A549 (cell line): ENCODE measurements around the gene CRK. TPM values are rescaled to one million over a fixed set of nuclear protein-coding genes. Genes with fewer than 3 reads are reported as not detected.

Source experiments
- polyA plus RNA-seq, 4 experiments: library from polyadenylated mRNA; depleted of rRNA in 3 of 4; stranded (reverse); fragments of >200 nt; fragmentation: RNase III in 1 of 4; extraction: RNeasy Plus Mini Kit Qiagen cat#74134 plus additional on column Dnase treatment in 1 of 4; gene quantifications; 2 replicates in 3 of 4; 3 replicates in 1 of 4; pipeline ENCODE4 v1.2.3, GENCODE V29; 2011 to 2017

Gene CRK
- polyA plus RNA-seq, 2 of the 4 experiments (the other 2 are of a cell fraction), result 76.5 to 124 TPM

Other genes starting within 250 kb of the CRK start
- not detected in 2 replicates for gene BHLHA9, start 185.8 kb downstream of the CRK start, polyA plus RNA-seq (2011; rRNA removed)
- not detected in 3 replicates for gene BHLHA9, start 185.8 kb downstream of the CRK start, polyA plus RNA-seq (2017; fragmentation: RNase III; extraction: RNeasy Plus Mini Kit Qiagen cat#74134 plus additional on column Dnase treatment)
- gene TRARG1, start 176.6 kb downstream of the CRK start, polyA plus RNA-seq (2011; rRNA removed), result not detected in 2 replicates
- gene TRARG1, start 176.6 kb downstream of the CRK start, polyA plus RNA-seq (2017; fragmentation: RNase III; extraction: RNeasy Plus Mini Kit Qiagen cat#74134 plus additional on column Dnase treatment), result not detected in 3 replicates
- gene YWHAE, start 56.0 kb downstream of the CRK start, polyA plus RNA-seq (2011; rRNA removed), result 1,017 and 1,284 TPM in 2 replicates
- 1,548 to 1,575 TPM (median 1,561 TPM) in 3 replicates for gene YWHAE, start 56.0 kb downstream of the CRK start, polyA plus RNA-seq (2017; fragmentation: RNase III; extraction: RNeasy Plus Mini Kit Qiagen cat#74134 plus additional on column Dnase treatment)
- gene MYO1C, start 36.5 kb upstream of the CRK start, polyA plus RNA-seq (2011; rRNA removed), result 101 and 108 TPM in 2 replicates
- gene MYO1C, start 36.5 kb upstream of the CRK start, polyA plus RNA-seq (2017; fragmentation: RNase III; extraction: RNeasy Plus Mini Kit Qiagen cat#74134 plus additional on column Dnase treatment), result 120 to 127 TPM (median 123 TPM) in 3 replicates
- 30.8 and 41.8 TPM in 2 replicates for gene INPP5K, start 60.4 kb upstream of the CRK start, polyA plus RNA-seq (2011; rRNA removed)
- gene INPP5K, start 60.4 kb upstream of the CRK start, polyA plus RNA-seq (2017; fragmentation: RNase III; extraction: RNeasy Plus Mini Kit Qiagen cat#74134 plus additional on column Dnase treatment), result 23.6 to 24.5 TPM (median 24.3 TPM) in 3 replicates
- 69.5 and 80.5 TPM in 2 replicates for gene PITPNA, start 106.6 kb upstream of the CRK start, polyA plus RNA-seq (2011; rRNA removed)
- 47.0 to 50.7 TPM (median 48.5 TPM) in 3 replicates for gene PITPNA, start 106.6 kb upstream of the CRK start, polyA plus RNA-seq (2017; fragmentation: RNase III; extraction: RNeasy Plus Mini Kit Qiagen cat#74134 plus additional on column Dnase treatment)
- 6.0 and 7.0 TPM in 2 replicates for gene SLC43A2, start 172.6 kb upstream of the CRK start, polyA plus RNA-seq (2011; rRNA removed)
- gene SLC43A2, start 172.6 kb upstream of the CRK start, polyA plus RNA-seq (2017; fragmentation: RNase III; extraction: RNeasy Plus Mini Kit Qiagen cat#74134 plus additional on column Dnase treatment), result 3.5 to 6.0 TPM (median 5.3 TPM) in 3 replicates
- gene SCARF1, start 189.5 kb upstream of the CRK start, polyA plus RNA-seq (2011; rRNA removed), result 0.09 TPM in 2 replicates
- gene SCARF1, start 189.5 kb upstream of the CRK start, polyA plus RNA-seq (2017; fragmentation: RNase III; extraction: RNeasy Plus Mini Kit Qiagen cat#74134 plus additional on column Dnase treatment), result 0.21 to 0.30 TPM (median 0.30 TPM) in 3 replicates
- 6.4 and 8.2 TPM in 2 replicates for gene RILP, start 193.6 kb upstream of the CRK start, polyA plus RNA-seq (2011; rRNA removed)
- 6.5 to 6.8 TPM (median 6.6 TPM) in 3 replicates for gene RILP, start 193.6 kb upstream of the CRK start, polyA plus RNA-seq (2017; fragmentation: RNase III; extraction: RNeasy Plus Mini Kit Qiagen cat#74134 plus additional on column Dnase treatment)
- gene PRPF8, start 228.6 kb upstream of the CRK start, polyA plus RNA-seq (2011; rRNA removed), result 263 and 374 TPM in 2 replicates
- 228 to 250 TPM (median 234 TPM) in 3 replicates for gene PRPF8, start 228.6 kb upstream of the CRK start, polyA plus RNA-seq (2017; fragmentation: RNase III; extraction: RNeasy Plus Mini Kit Qiagen cat#74134 plus additional on column Dnase treatment)